GM13977 (cell line): ENCODE data around the gene SLC7A14.

Experiments
- DNase-seq: peaks from one replicate; pipeline ENCODE4 v3.0.0; 2012; ENCODE audit warnings: low spot score
- in situ Hi-C: fragments of 300-500 bp; cut with MboI; formaldehyde crosslinking; loops from one replicate; pipeline ENCODE4 v1.12.0; 2022; ENCODE audit warnings: low sequenced_read_pairs, low pct_unique_long_range_greater_than_20kb, mixed read lengths, inconsistent platforms; ENCODE audit not compliant: unreplicated experiment
- TF ChIP-seq, protein P1 (sequence below): IDR thresholded peaks from 2 replicates; pipeline ENCODE4 v1.5.1; 2012; ENCODE audit warnings: mild to moderate bottlenecking, control low read depth; ENCODE audit not compliant: insufficient read depth; ENCODE audit errors: extremely low read depth, missing control alignments

SLC7A14 gene

GRCh38 chr3:170562080-170562479 is 23.8 kb downstream of the SLC7A14 start:
- in situ Hi-C loops = no loop called here
- TF ChIP-seq, protein P1, sequence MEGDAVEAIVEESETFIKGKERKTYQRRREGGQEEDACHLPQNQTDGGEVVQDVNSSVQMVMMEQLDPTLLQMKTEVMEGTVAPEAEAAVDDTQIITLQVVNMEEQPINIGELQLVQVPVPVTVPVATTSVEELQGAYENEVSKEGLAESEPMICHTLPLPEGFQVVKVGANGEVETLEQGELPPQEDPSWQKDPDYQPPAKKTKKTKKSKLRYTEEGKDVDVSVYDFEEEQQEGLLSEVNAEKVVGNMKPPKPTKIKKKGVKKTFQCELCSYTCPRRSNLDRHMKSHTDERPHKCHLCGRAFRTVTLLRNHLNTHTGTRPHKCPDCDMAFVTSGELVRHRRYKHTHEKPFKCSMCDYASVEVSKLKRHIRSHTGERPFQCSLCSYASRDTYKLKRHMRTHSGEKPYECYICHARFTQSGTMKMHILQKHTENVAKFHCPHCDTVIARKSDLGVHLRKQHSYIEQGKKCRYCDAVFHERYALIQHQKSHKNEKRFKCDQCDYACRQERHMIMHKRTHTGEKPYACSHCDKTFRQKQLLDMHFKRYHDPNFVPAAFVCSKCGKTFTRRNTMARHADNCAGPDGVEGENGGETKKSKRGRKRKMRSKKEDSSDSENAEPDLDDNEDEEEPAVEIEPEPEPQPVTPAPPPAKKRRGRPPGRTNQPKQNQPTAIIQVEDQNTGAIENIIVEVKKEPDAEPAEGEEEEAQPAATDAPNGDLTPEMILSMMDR = no peak
- DNase-seq = no peak

DNA sequence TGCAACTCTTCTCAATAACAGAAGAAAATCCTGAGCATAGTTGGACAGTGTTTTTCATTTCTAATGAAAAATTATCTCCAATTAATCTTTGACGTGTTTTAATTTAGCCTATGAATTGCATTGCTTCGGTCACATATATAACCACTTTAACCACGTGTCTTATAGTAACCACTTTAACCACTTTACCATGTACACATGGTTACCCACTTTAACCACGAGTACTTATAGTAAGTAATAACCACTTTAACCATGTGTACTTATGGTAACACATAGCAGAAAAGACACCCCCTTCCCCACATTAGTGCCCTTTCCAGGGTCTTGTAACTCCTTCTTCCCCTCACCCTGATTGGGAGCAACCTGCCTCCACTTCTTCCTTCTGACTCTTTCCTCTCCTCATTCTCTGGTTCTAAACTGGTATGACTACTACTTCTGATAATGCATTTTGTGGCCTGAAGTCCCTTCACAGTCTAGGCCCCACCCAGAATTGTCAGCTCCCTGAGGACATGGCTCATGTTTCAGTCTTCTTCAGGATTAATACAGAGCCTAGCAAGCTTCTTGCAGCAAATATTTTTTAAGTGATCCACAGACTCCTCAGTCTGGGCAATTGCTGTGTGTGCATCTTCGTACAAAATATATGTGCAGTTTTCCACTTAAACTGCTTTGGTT is 25.0 kb downstream of the SLC7A14 start:
- in situ Hi-C loops = no loop called here
- TF ChIP-seq, protein P1 = no peak
- no peak for DNase-seq

GRCh38 chr3:170560296-170560695 is 25.6 kb downstream of the SLC7A14 start:
- TF ChIP-seq, protein P1 = no peak
- no peak for DNase-seq
- in situ Hi-C loops = no loop called here

- in situ Hi-C loops = no loop called here
- DNase-seq = no peak
- TF ChIP-seq, protein P1 = no peak
Observed at GRCh38 chr3:170558427-170558826, 27.4 kb downstream of the SLC7A14 start.

GRCh38 chr3:170555329-170555728 is 30.5 kb downstream of the SLC7A14 start:
- TF ChIP-seq, protein P1 = no peak
- no peak for DNase-seq
- in situ Hi-C loops = no loop called here

- TF ChIP-seq, protein P1 = no peak
- DNase-seq = no peak
- in situ Hi-C loops = no loop called here
Observed at GRCh38 chr3:170553788-170554757, 31.8 kb downstream of the SLC7A14 start.
